ENCODE results near the gene TNFAIP1.

GRCh38 chr17:28319598-28319935, 16.0 kb upstream of the TNFAIP1 start:
- TF ChIP-seq EZH2 (IDR thresholded peaks at IDR 0.05; ENCODE audit: borderline replicate concordance, low read length) (no peak), CTCF (conservative IDR thresholded peaks at IDR 0.05 in 1 of 2, IDR thresholded peaks at IDR 0.05 in 1 of 2; ENCODE audit: extremely low read depth in 1 of 2, insufficient read depth in 1 of 2, low read depth in 1 of 2, low read length in 2 of 2) (no peak)

All from mammary epithelial cell (primary cell).